Central memory CD4-positive, alpha-beta T cell (primary cell): ENCODE measurements around the gene KRT78.
"Not testable (repeated sequence)": the region's sequence is repeated elsewhere in the genome, so short reads cannot be mapped to it uniquely, and the experiment has no call there.

Experiments used
- DNase-seq: peaks from one replicate; pipeline ENCODE4 v3.0.0; 2022

Gene KRT78

GRCh38 chr12:52809166-52809565, 39.6 kb downstream of the KRT78 start:
- DNase-seq, result no peak

GRCh38 chr12:52808573-52809160, 40.1 kb downstream of the KRT78 start:
- DNase-seq, result no peak

GRCh38 chr12:52807544-52808470, 41.0 kb downstream of the KRT78 start:
- DNase-seq, result no peak

- DNase-seq, result no peak
Observed at GRCh38 chr12:52806821-52807543, 41.8 kb downstream of the KRT78 start.

GRCh38 chr12:52806169-52806811, 42.5 kb downstream of the KRT78 start:
- no peak for DNase-seq

GRCh38 chr12:52805739-52806138, 43.1 kb downstream of the KRT78 start:
- DNase-seq, result no peak

GRCh38 chr12:52805000-52805399, 43.8 kb downstream of the KRT78 start:
- DNase-seq, result no peak

- DNase-seq, result no peak
Observed at GRCh38 chr12:52802442-52802841, 46.4 kb downstream of the KRT78 start.

- no peak for DNase-seq
Observed at GRCh38 chr12:52801773-52802172, 47.0 kb downstream of the KRT78 start.

- DNase-seq, result no peak
Observed at GRCh38 chr12:52800259-52800917, 48.4 kb downstream of the KRT78 start.

- DNase-seq, result no peak
Observed at GRCh38 chr12:52799505-52800211, 49.1 kb downstream of the KRT78 start.

GRCh38 chr12:52798671-52799504, 49.9 kb downstream of the KRT78 start:
- DNase-seq, result no peak

- DNase-seq, result no peak
Observed at GRCh38 chr12:52798003-52798670, 50.7 kb downstream of the KRT78 start.

GRCh38 chr12:52797529-52797894, 51.3 kb downstream of the KRT78 start:
- no peak for DNase-seq

- DNase-seq, result no peak
Observed at GRCh38 chr12:52796839-52797528, 51.8 kb downstream of the KRT78 start.

- DNase-seq, result no peak
Observed at GRCh38 chr12:52796429-52796794, 52.4 kb downstream of the KRT78 start.

- DNase-seq, result no peak
Observed at GRCh38 chr12:52795694-52796428, 52.9 kb downstream of the KRT78 start, which contains the start of gene KRT3. Gene KRT3 (minus strand): TSS chr12:52796117. CDS start chr12:52796042, 75 bp downstream.

GRCh38 chr12:52795332-52795674, 53.5 kb downstream of the KRT78 start:
- DNase-seq, result not testable (repeated sequence)
